Measurements from ENCODE around the gene ME2. TPM values are rescaled to one million over a fixed set of nuclear protein-coding genes. Genes with fewer than 3 reads are reported as not detected.
"Not testable (repeated sequence)": the region's sequence is repeated elsewhere in the genome, so short reads cannot be mapped to it uniquely, and the experiment has no call there.

ME2 gene
- total RNA-seq, 2 experiments from 2014 or later, result 137 to 146 TPM

GRCh38 chr18:50987261-50987660, 108.3 kb downstream of the ME2 start:
- intact Hi-C loops (cut with micrococcal nuclease), result no loop called here
- H3K9me3 Mint-ChIP-seq, result no peaks in the 10 kb centered on the region
- H3K36me3 Mint-ChIP-seq (ENCODE audit: low read depth), result peaks cover 8% of the 10 kb centered on the region
- no peak for DNase-seq
- CTCF ChIA-PET, result interaction anchor here (0.7 kb wide), 1 partner anchor 14 kb away, joined by 3 read pairs; no protein-coding TSS in a partner anchor
- no peaks in the 10 kb centered on the region for H3K27me3 Mint-ChIP-seq (ENCODE audit: low read depth)
- H3K27ac Mint-ChIP-seq, result no peak overlapping the region
- no peak overlapping the region for H3K4me3 Mint-ChIP-seq
- peaks cover 2% of the 10 kb centered on the region for H3K4me1 Mint-ChIP-seq (ENCODE audit: low read depth)

- H3K36me3 Mint-ChIP-seq (ENCODE audit: low read depth), result peaks cover 5% of the 10 kb centered on the region
- no peaks in the 10 kb centered on the region for H3K9me3 Mint-ChIP-seq
- intact Hi-C loops (cut with micrococcal nuclease), result no loop called here
- H3K27me3 Mint-ChIP-seq (ENCODE audit: low read depth), result no peaks in the 10 kb centered on the region
- CTCF ChIA-PET, result interaction anchor here (0.6 kb wide), 1 partner anchor 21 kb away, joined by 3 read pairs; no protein-coding TSS in a partner anchor
- H3K4me3 Mint-ChIP-seq, result no peak overlapping the region
- DNase-seq, result no peak
- H3K27ac Mint-ChIP-seq, result no peak overlapping the region
- H3K4me1 Mint-ChIP-seq (ENCODE audit: low read depth), result no peaks in the 10 kb centered on the region
Measured at GRCh38 chr18:50989711-50990110, 110.8 kb downstream of the ME2 start.

GRCh38 chr18:50992351-50992762, 113.4 kb downstream of the ME2 start:
- CTCF ChIA-PET, result no interaction called here
- no peak overlapping the region for H3K27ac Mint-ChIP-seq
- intact Hi-C loops (cut with micrococcal nuclease), result no loop called here
- no peaks in the 10 kb centered on the region for H3K4me1 Mint-ChIP-seq (ENCODE audit: low read depth)
- H3K27me3 Mint-ChIP-seq (ENCODE audit: low read depth), result no peaks in the 10 kb centered on the region
- no peaks in the 10 kb centered on the region for H3K9me3 Mint-ChIP-seq
- DNase-seq, result no peak
- H3K4me3 Mint-ChIP-seq, result no peak overlapping the region
- H3K36me3 Mint-ChIP-seq (ENCODE audit: low read depth), result no peaks in the 10 kb centered on the region

GRCh38 chr18:50994031-50994430, 115.1 kb downstream of the ME2 start:
- H3K4me1 Mint-ChIP-seq (ENCODE audit: low read depth), result no peaks in the 10 kb centered on the region
- H3K27me3 Mint-ChIP-seq (ENCODE audit: low read depth), result no peaks in the 10 kb centered on the region
- no peaks in the 10 kb centered on the region for H3K36me3 Mint-ChIP-seq (ENCODE audit: low read depth)
- H3K4me3 Mint-ChIP-seq, result no peak overlapping the region
- no peaks in the 10 kb centered on the region for H3K9me3 Mint-ChIP-seq
- intact Hi-C loops (cut with micrococcal nuclease), result no loop called here
- H3K27ac Mint-ChIP-seq, result no peak overlapping the region
- no peak for DNase-seq
- CTCF ChIA-PET, result no interaction called here

GRCh38 chr18:51003174-51003573, 124.3 kb downstream of the ME2 start:
- intact Hi-C loops (cut with micrococcal nuclease); H3K27ac Mint-ChIP-seq; CTCF ChIA-PET; H3K4me3 Mint-ChIP-seq; H3K4me1 Mint-ChIP-seq (ENCODE audit: low read depth); DNase-seq; H3K27me3 Mint-ChIP-seq (ENCODE audit: low read depth); H3K9me3 Mint-ChIP-seq; H3K36me3 Mint-ChIP-seq (ENCODE audit: low read depth): not testable (repeated sequence)

Other genes starting within 250 kb of the ME2 start
- gene MRO, start 59.1 kb upstream of the ME2 start, total RNA-seq, result not detected
- 1 to 10 TPM; 2.7 to 4.0 TPM for gene ELAC1, start 88.9 kb downstream of the ME2 start, total RNA-seq
- 10 to 100 TPM; 72.0 to 75.1 TPM for gene SMAD4, start 151.1 kb downstream of the ME2 start, total RNA-seq